ENCODE measurements around the gene CAMTA1.

DNA sequence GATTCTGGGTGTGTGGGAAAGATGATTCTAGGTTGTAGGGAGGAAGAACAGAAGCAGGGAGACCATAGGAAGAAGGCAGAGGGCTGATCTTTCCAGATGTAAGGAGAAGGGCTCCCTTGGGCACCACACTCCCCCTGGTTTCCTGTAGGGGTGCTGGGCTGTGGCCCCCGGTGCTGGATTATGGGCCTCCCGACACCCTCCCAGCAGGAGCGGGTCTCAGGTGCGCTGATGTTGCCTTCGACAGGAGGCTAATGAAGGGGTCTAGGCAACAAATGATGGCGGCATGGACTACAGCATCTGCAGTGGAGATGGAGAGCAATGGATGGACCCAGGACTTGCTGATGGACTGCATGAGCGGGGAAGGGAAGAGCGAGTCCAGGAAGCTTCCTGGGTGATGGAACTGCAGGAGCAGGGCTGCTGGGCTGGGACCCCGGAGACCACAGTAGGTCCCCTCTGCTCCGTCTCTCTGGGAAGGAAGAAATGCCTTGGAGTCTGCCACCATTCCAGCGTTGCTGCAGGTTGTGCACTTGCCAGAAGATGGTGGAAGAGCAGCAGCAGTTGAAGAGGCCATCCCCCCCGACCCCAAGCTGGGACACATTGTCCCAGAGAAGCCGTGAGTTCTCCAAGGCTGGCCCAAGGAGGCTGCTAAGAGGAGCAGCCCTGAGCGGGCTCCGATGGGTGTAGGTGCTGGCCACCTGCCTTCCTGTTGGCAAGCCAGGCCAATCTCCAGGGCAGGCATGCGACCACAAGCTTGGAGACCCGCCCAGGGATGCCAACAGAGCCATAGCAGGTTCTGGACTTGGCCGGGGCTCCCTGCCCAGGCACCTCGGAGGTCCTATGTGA lies 890.4 kb downstream of the CAMTA1 start:
- TF ChIP-seq, protein P1, sequence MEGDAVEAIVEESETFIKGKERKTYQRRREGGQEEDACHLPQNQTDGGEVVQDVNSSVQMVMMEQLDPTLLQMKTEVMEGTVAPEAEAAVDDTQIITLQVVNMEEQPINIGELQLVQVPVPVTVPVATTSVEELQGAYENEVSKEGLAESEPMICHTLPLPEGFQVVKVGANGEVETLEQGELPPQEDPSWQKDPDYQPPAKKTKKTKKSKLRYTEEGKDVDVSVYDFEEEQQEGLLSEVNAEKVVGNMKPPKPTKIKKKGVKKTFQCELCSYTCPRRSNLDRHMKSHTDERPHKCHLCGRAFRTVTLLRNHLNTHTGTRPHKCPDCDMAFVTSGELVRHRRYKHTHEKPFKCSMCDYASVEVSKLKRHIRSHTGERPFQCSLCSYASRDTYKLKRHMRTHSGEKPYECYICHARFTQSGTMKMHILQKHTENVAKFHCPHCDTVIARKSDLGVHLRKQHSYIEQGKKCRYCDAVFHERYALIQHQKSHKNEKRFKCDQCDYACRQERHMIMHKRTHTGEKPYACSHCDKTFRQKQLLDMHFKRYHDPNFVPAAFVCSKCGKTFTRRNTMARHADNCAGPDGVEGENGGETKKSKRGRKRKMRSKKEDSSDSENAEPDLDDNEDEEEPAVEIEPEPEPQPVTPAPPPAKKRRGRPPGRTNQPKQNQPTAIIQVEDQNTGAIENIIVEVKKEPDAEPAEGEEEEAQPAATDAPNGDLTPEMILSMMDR (IDR thresholded peaks at IDR 0.05; ENCODE audit: insufficient read depth, low read length, poor library complexity, severe bottlenecking) = no peak
- no peak for TF ChIP-seq EZH2phosphoT487 (conservative IDR thresholded peaks at IDR 0.05; ENCODE audit: low read length)

All from SU-DHL-6 (cell line).